IMR-90 (cell line): ENCODE measurements around the gene INA. TPM values are rescaled to one million over a fixed set of nuclear protein-coding genes. Genes with fewer than 3 reads are reported as not detected.

Source experiments
- ATAC-seq: fragments of 200-7000 bp; cut with Tn5 transposase; 2 replicates; pipeline ENCODE4 v1.9.1; 2020; ENCODE audit warnings: low read depth, mild to moderate bottlenecking, moderate library complexity
- BruUV-seq: library from RNA; stranded (reverse); fragments of 400-500 nt; replicated peaks from 2 replicates; lab custom pipeline; 2021; lab: Mats Ljungman, UMichigan
- CTCF ChIA-PET: fragments of 300-600 bp; formaldehyde crosslinking; extraction: SDS; loops from one replicate; lab custom pipeline; 2021; ENCODE audit warnings: antibody characterized with exemption; lab: Yijun Ruan, JAX
- POLR2A ChIA-PET: fragments of 300-600 bp; sonication (Branson Sonifier 250); formaldehyde crosslinking; loops from one replicate; lab custom pipeline; 2022; ENCODE audit warnings: antibody characterized with exemption; ENCODE audit not compliant: unreplicated experiment; lab: Charles Lee
- DNase-seq: peaks from one replicate; pipeline ENCODE4 v3.0.0; 2013
- H2AFZ ChIP-seq: replicated peaks from 2 replicates; pipeline ENCODE3; 2013; ENCODE audit warnings: low read length, mild to moderate bottlenecking; ENCODE audit not compliant: poor library complexity
- H2AK5ac ChIP-seq: 2 replicates; pipeline ENCODE4 v1.6.1; 2013; ENCODE audit warnings: low read depth, low read length, inconsistent platforms
- H2AK9ac ChIP-seq: replicated peaks from 2 replicates; pipeline ENCODE3; 2013; ENCODE audit warnings: mild to moderate bottlenecking, low read depth, low read length, moderate library complexity; ENCODE audit not compliant: poor library complexity
- H2BK120ac ChIP-seq: 2 replicates; pipeline ENCODE4 v1.6.1; 2013; ENCODE audit warnings: low read depth, low read length, inconsistent platforms
- H2BK15ac ChIP-seq: 3 replicates; pipeline ENCODE4 v1.6.1; 2013; ENCODE audit warnings: low read depth, low read length, inconsistent platforms
- H2BK20ac ChIP-seq: 2 replicates; pipeline ENCODE4 v1.6.1; 2013; ENCODE audit warnings: low read depth, mild to moderate bottlenecking, inconsistent platforms, low read length, moderate library complexity
- H2BK5ac ChIP-seq: 2 replicates; pipeline ENCODE4 v1.6.1; 2013; ENCODE audit warnings: mild to moderate bottlenecking, low read depth, low read length, inconsistent platforms; ENCODE audit not compliant: poor library complexity, severe bottlenecking
- H3K14ac ChIP-seq: replicated peaks from 2 replicates; pipeline ENCODE4 v1.6.1; 2013; ENCODE audit warnings: low read depth, low read length, inconsistent platforms
- H3K18ac ChIP-seq: 2 replicates; pipeline ENCODE4 v1.6.1; 2013; ENCODE audit warnings: low read depth, low read length, control low read depth
- H3K23ac ChIP-seq: 2 replicates; pipeline ENCODE4 v1.6.1; 2013; ENCODE audit warnings: low read depth, low read length, inconsistent platforms
- H3K27ac ChIP-seq: 2 replicates; pipeline ENCODE4 v1.5.1; 2013; ENCODE audit warnings: mild to moderate bottlenecking, control low read depth, low read length; ENCODE audit not compliant: insufficient read depth
- H3K27me3 ChIP-seq: 2 replicates; pipeline ENCODE4 v1.6.1; 2013; ENCODE audit warnings: low read length; ENCODE audit not compliant: control insufficient read depth, insufficient read depth
- H3K36me3 ChIP-seq: 2 replicates; pipeline ENCODE4 v1.6.1; 2013; ENCODE audit warnings: low read length, mixed read lengths; ENCODE audit not compliant: control insufficient read depth, insufficient read depth
- H3K4ac ChIP-seq: 2 replicates; pipeline ENCODE4 v1.6.1; 2013; ENCODE audit warnings: low read depth, low read length, inconsistent platforms
- H3K4me1 ChIP-seq: 2 replicates; pipeline ENCODE4 v1.6.1; 2013; ENCODE audit warnings: low read length, mixed read lengths; ENCODE audit not compliant: control insufficient read depth, insufficient read depth
- H3K4me2 ChIP-seq: 2 replicates; pipeline ENCODE4 v1.6.1; 2013; ENCODE audit warnings: low read depth, mild to moderate bottlenecking, control low read depth, low read length, moderate library complexity
- H3K4me3 ChIP-seq: 2 replicates; pipeline ENCODE4 v1.5.1; 2013; ENCODE audit warnings: low read depth, mild to moderate bottlenecking, control low read depth, low read length, moderate library complexity; ENCODE audit not compliant: insufficient read depth
- H3K56ac ChIP-seq: 2 replicates; pipeline ENCODE4 v1.6.1; 2013; ENCODE audit warnings: low read length, inconsistent platforms; ENCODE audit not compliant: insufficient read depth; ENCODE audit errors: extremely low read depth
- H3K79me1 ChIP-seq, 2 experiments: 2 replicates each; pipeline ENCODE4 v1.6.1; 2013; ENCODE audit warnings: low read length in 2 of 2, inconsistent platforms in 1 of 2, low read depth in 1 of 2
- H3K9ac ChIP-seq: 2 replicates; pipeline ENCODE4 v1.6.1; 2013; ENCODE audit warnings: low read depth, low read length, control low read depth
- H3K9me1 ChIP-seq: 2 replicates; pipeline ENCODE4 v1.6.1; 2013; ENCODE audit warnings: low read length, inconsistent platforms; ENCODE audit not compliant: insufficient read depth
- H3K9me3 ChIP-seq: 2 replicates; pipeline ENCODE4 v1.6.1; 2013; ENCODE audit warnings: low read length; ENCODE audit not compliant: control insufficient read depth, insufficient read depth
- H4K20me1 ChIP-seq: 2 replicates; pipeline ENCODE4 v1.6.1; 2013; ENCODE audit warnings: low read length, inconsistent platforms; ENCODE audit not compliant: insufficient read depth
- H4K5ac ChIP-seq: 2 replicates; pipeline ENCODE4 v1.6.1; 2013; ENCODE audit warnings: mild to moderate bottlenecking, low read depth, low read length, control low read depth
- H4K8ac ChIP-seq, 2 experiments: 2 replicates each; pipeline ENCODE4 v1.6.1; 2013; ENCODE audit warnings: low read depth in 2 of 2, low read length in 2 of 2, control low read depth in 1 of 2, inconsistent platforms in 1 of 2
- H4K91ac ChIP-seq: 2 replicates; pipeline ENCODE4 v1.6.1; 2013; ENCODE audit warnings: low read depth, low read length, inconsistent platforms; ENCODE audit not compliant: insufficient read depth
- BHLHE40 ChIP-seq: fragments of 150-350 bp; IDR thresholded peaks from 2 replicates; pipeline ENCODE4 v1.6.1; 2016; ENCODE audit warnings: mild to moderate bottlenecking, low read depth, low read length
- CTCF ChIP-seq: conservative IDR thresholded peaks from 2 replicates; pipeline ENCODE4 v1.5.1; 2012; ENCODE audit warnings: mild to moderate bottlenecking, low read depth, low read length, improper control_type of control experiment
- FOS ChIP-seq: fragments of 150-350 bp; IDR thresholded peaks from 2 replicates; pipeline ENCODE4 v1.6.1; 2016; ENCODE audit warnings: low read depth, low read length
- RAD21 ChIP-seq: IDR thresholded peaks from 2 replicates; pipeline ENCODE4 v1.6.1; 2012; ENCODE audit warnings: low read length, improper control_type of control experiment
- SMC3 ChIP-seq: fragments of 150-350 bp; IDR thresholded peaks from 2 replicates; pipeline ENCODE4 v1.6.1; 2016; ENCODE audit warnings: low read depth, mild to moderate bottlenecking, antibody characterized with exemption, low read length, moderate library complexity
- USF2 ChIP-seq: fragments of 150-350 bp; IDR thresholded peaks from 2 replicates; pipeline ENCODE4 v1.6.1; 2017; ENCODE audit warnings: mild to moderate bottlenecking, antibody characterized with exemption, low read length, low read depth
- WGBS, 2 experiments: methylation state at CpG; one replicate each; pipeline versions ENCODE4 v1.1.5 to v1.1.7; 2013; ENCODE audit warnings: missing lambda C conversion rate in 2 of 2; ENCODE audit not compliant: insufficient read length in 1 of 2; ENCODE audit errors: extremely low coverage in 2 of 2; 5-methylcytosine and 5-hydroxymethylcytosine counted together
- dilution Hi-C: fragments of 300-500 bp; cut with HindIII; formaldehyde crosslinking; loops from one replicate; pipeline ENCODE4 v1.14.3; 2018; ENCODE audit warnings: low sequenced_read_pairs; ENCODE audit not compliant: unreplicated experiment
- in situ Hi-C: fragments of 300-500 bp; cut with MboI; formaldehyde crosslinking; loops from 3 replicates; pipeline ENCODE4 v1.14.3; 2019; ENCODE audit warnings: low sequenced_read_pairs, inconsistent platforms, mixed read lengths
- intact Hi-C: fragments of 100-400 bp; cut with micrococcal nuclease; formaldehyde crosslinking; loops from 2 replicates; pipeline ENCODE4 v1.10.0; 2022
- polyA plus RNA-seq, 3 experiments: library from polyadenylated mRNA; depleted of rRNA; stranded (reverse); fragments of >200 nt; gene quantifications; 2 replicates each; pipeline ENCODE4 v1.2.3, GENCODE V29; 2012; ENCODE audit warnings: low replicate concordance in 1 of 3
- total RNA-seq: library from RNA; depleted of rRNA; stranded (reverse); fragments of >200 nt; gene quantifications from 2 replicates; pipeline ENCODE4 v1.2.3, GENCODE V29; 2012

Gene INA
- total and polyA plus RNA-seq, 2 of the 4 experiments (the other 2 are of a cell fraction), result 4.5 to 7.5 TPM

GRCh38 chr10:103246324-103246723 is 30.6 kb upstream of the INA start:
- TF ChIP-seq USF2, result no peak
- no peak for TF ChIP-seq FOS
- no peak for TF ChIP-seq BHLHE40
- no peak for TF ChIP-seq SMC3
- no peak for TF ChIP-seq RAD21
- no peak for TF ChIP-seq CTCF
- Histone ChIP-seq H4K91ac (no peak overlapping the region), H3K9me1 (peaks cover 4% of the 10 kb centered on the region), H2AFZ (no peak overlapping the region), H3K18ac (no peak overlapping the region), H3K36me3 (no peaks in the 10 kb centered on the region), H3K14ac (no peak overlapping the region), H3K27me3 (no peaks in the 10 kb centered on the region), H3K56ac (no peak overlapping the region), H2BK120ac (no peak overlapping the region), H3K23ac (no peak overlapping the region), H3K9me3 (no peaks in the 10 kb centered on the region), H3K9ac (no peak overlapping the region), H2AK9ac (no peak overlapping the region), H3K27ac (no peak overlapping the region), H4K5ac (no peak overlapping the region), H2AK5ac (no peak overlapping the region), H3K4me2 (no peak overlapping the region), H3K79me1 (peaks cover 0 to 4% of the 10 kb centered on the region in 2 experiments; a peak in 1 of 4 replicates), H3K4ac (no peak overlapping the region), H3K4me3 (no peak overlapping the region), H2BK20ac (no peak overlapping the region), H2BK15ac (no peak overlapping the region), H2BK5ac (no peak overlapping the region), H4K8ac (no peak overlapping the region), H3K4me1 (peaks cover 3% of the 10 kb centered on the region), H4K20me1 (no peaks in the 10 kb centered on the region)
- dilution Hi-C loops (no loop called here), in situ Hi-C loops (loop anchor here (10.0 kb wide), 1 partner anchor 162 kb away; no protein-coding TSS in a partner anchor), intact Hi-C loops (loop anchor here (10.0 kb wide), 2 partner anchors 412 to 522 kb away; partner anchors contain the start of gene CYP17A1)
- POLR2A ChIA-PET, result no interaction called here
- CTCF ChIA-PET, result no interaction called here
- no peak for DNase-seq
- WGBS, 2 experiments, result 76% methylated on average over 3 of the region's 4 CpGs; no CpG with 5 or more reads in 1 of the 2 experiments
- BruUV-seq, result no TSS peak
- ATAC-seq, result no peak
